Stimulated activated CD8-positive, alpha-beta memory T cell treated with anti-CD3 and anti-CD28 coated beads, Interleukin-12 subunit alpha, Interleukin-12 subunit beta, amount 100 ng/mL, for 4 hours (primary cell): ENCODE data around the gene DNAJC22.

Experiments
- DNase-seq: peaks from one replicate; pipeline ENCODE4 v3.0.0-alpha.2; 2020; ENCODE audit warnings: low read depth

Gene DNAJC22

GRCh38 chr12:49345051-49345824 lies 1.4 kb upstream of the DNAJC22 start:
- DNase-seq: no peak

GRCh38 chr12:49345825-49346658 lies 646 bp upstream of the DNAJC22 start:
- no peak for DNase-seq

GRCh38 chr12:49347311-49348193 lies 864 bp downstream of the DNAJC22 start:
- peak; percentile 66 for DNase-seq

GRCh38 chr12:49348781-49349180 lies 2.1 kb downstream of the DNAJC22 start:
- DNase-seq: no peak

GRCh38 chr12:49349266-49349665 lies 2.6 kb downstream of the DNAJC22 start:
- DNase-seq: no peak

GRCh38 chr12:49352351-49352750 lies 5.7 kb downstream of the DNAJC22 start:
- no peak for DNase-seq

- DNase-seq: no peak
These were observed 9.2 kb downstream of the DNAJC22 start for GRCh38 chr12:49355913-49356312.

GRCh38 chr12:49357103-49357678 lies 10.5 kb downstream of the DNAJC22 start:
- no peak for DNase-seq

GRCh38 chr12:49358483-49359141 lies 11.9 kb downstream of the DNAJC22 start:
- DNase-seq: no peak

GRCh38 chr12:49359671-49360070 lies 13.0 kb downstream of the DNAJC22 start:
- no peak for DNase-seq

GRCh38 chr12:49362077-49362476 lies 15.4 kb downstream of the DNAJC22 start:
- no peak for DNase-seq

GRCh38 chr12:49364989-49365388 lies 18.3 kb downstream of the DNAJC22 start:
- no peak for DNase-seq

GRCh38 chr12:49365542-49365941 lies 18.9 kb downstream of the DNAJC22 start:
- DNase-seq: no peak

GRCh38 chr12:49366096-49366651 lies 19.5 kb downstream of the DNAJC22 start:
- DNase-seq: no peak

- DNase-seq: peak; percentile 74
These were observed 20.1 kb downstream of the DNAJC22 start for GRCh38 chr12:49366652-49367380.

- DNase-seq: no peak
These were observed 20.9 kb downstream of the DNAJC22 start, which contains the start of gene SPATS2 for GRCh38 chr12:49367381-49368239. Gene SPATS2, plus strand, starts transcription at chr12:49367462. Its CDS starts 93,551 bp downstream, at chr12:49461013.

- DNase-seq: no peak
These were observed 21.5 kb downstream of the DNAJC22 start for GRCh38 chr12:49368240-49368600.

- DNase-seq: no peak
These were observed 22.9 kb downstream of the DNAJC22 start for GRCh38 chr12:49369411-49370145.

- DNase-seq: no peak
These were observed 23.9 kb downstream of the DNAJC22 start for GRCh38 chr12:49370539-49370938.
